ENCODE results near the gene VPS8. TPM values are rescaled to one million over a fixed set of nuclear protein-coding genes. Genes with fewer than 3 reads are reported as not detected.

The VPS8 gene
- total RNA-seq, 6 experiments from 2014 or later = 26.8 to 34.8 (median 33.0) TPM

DNA sequence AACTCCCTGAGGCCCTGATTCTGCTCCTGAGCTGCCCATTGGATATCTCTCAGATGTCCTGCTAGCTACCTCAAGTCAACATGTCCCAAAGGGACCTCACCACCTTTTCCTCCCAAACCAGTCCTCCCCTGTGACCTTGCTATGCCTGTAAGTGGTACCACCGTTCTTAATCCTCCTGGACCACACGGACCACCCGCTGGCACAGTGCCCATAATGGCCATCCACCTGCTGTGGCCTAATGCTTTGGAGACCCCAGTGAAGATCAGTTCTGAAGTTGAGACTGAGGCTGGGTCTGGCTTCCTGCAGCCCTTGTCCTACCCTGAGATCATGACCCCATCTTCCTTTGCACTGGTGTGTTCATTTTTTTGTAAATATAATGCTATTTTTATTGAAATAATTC is 15.0 kb upstream of the VPS8 start:
- Mint-ChIP-seq H3K27ac (no peak overlapping the region), H3K9me3 (peaks cover 4% of the 10 kb centered on the region; the same call in 1 of the 2 replicates), H3K4me3 (no peak overlapping the region), H3K4me1 (ENCODE audit: low read depth) (peaks cover 25% of the 10 kb centered on the region), H3K27me3 (ENCODE audit: insufficient read depth) (peaks cover 8% of the 10 kb centered on the region), H3K36me3 (ENCODE audit: low read depth) (no peaks in the 10 kb centered on the region)
- no peak for DNase-seq
- TF ChIP-seq, protein P1, sequence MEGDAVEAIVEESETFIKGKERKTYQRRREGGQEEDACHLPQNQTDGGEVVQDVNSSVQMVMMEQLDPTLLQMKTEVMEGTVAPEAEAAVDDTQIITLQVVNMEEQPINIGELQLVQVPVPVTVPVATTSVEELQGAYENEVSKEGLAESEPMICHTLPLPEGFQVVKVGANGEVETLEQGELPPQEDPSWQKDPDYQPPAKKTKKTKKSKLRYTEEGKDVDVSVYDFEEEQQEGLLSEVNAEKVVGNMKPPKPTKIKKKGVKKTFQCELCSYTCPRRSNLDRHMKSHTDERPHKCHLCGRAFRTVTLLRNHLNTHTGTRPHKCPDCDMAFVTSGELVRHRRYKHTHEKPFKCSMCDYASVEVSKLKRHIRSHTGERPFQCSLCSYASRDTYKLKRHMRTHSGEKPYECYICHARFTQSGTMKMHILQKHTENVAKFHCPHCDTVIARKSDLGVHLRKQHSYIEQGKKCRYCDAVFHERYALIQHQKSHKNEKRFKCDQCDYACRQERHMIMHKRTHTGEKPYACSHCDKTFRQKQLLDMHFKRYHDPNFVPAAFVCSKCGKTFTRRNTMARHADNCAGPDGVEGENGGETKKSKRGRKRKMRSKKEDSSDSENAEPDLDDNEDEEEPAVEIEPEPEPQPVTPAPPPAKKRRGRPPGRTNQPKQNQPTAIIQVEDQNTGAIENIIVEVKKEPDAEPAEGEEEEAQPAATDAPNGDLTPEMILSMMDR (IDR thresholded peaks at IDR 0.05) = no peak

DNA sequence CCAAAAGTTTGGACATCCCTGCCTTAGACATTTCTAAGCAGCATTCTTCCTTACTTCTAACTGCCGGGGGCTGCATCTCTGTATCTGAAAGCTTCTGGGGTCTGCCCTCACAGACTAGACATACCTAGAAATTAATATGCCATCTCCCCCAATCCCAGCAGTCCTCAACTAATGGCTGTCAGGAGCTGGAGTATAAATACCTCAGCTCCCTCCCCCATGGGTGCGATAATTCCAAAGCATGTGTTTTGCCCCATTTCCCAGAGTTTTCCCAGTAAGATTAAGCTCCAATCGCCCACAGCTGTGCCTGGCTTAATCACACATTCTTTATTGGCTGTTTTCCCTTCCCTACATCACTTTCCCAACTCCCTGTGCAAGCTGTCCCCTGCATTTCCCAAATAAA is 13.8 kb upstream of the VPS8 start:
- H3K36me3 Mint-ChIP-seq (ENCODE audit: low read depth) = no peaks in the 10 kb centered on the region
- H3K4me1 Mint-ChIP-seq (ENCODE audit: low read depth) = peaks cover 25% of the 10 kb centered on the region
- no peak overlapping the region for H3K27ac Mint-ChIP-seq
- TF ChIP-seq, protein P1 (IDR thresholded peaks at IDR 0.05) = no peak
- DNase-seq = no peak
- peaks cover 4% of the 10 kb centered on the region; the same call in 1 of the 2 replicates for H3K9me3 Mint-ChIP-seq
- peaks cover 8% of the 10 kb centered on the region for H3K27me3 Mint-ChIP-seq (ENCODE audit: insufficient read depth)
- no peak overlapping the region for H3K4me3 Mint-ChIP-seq

DNA sequence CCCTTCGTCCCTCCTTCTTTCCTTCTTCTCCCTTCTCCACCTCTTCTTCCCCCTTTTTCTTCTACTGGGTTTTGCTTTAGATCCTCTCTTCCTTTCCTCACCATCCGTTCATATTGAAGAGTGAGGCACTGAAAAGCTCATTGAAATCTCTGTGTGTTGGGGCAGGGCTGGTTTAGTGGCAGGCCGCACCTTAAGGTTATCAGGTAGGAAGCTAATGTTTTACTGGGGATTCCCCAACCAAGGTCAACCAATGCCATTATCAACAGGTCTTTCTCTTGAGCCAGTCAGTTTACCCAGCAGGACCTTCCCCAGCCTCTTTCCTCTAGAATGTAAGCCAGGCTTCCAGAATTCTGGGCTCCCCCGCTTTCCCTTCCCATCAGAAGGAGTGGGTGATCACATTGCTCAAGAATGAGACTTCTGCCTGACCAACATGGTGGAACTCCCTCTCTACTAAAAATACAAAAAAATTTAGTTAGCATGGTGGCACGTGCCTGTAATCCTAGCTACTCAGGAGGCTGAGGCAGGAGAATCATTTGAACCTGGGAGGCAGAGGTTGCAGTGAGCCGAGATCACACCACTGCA is 11.5 kb upstream of the VPS8 start:
- TF ChIP-seq, protein P1 (IDR thresholded peaks at IDR 0.05) = no peak
- no peaks in the 10 kb centered on the region for H3K36me3 Mint-ChIP-seq (ENCODE audit: low read depth)
- H3K27ac Mint-ChIP-seq = no peak overlapping the region
- H3K4me3 Mint-ChIP-seq = no peak overlapping the region
- DNase-seq = no peak
- H3K27me3 Mint-ChIP-seq (ENCODE audit: insufficient read depth) = peaks cover 7% of the 10 kb centered on the region
- peaks cover 26% of the 10 kb centered on the region for H3K4me1 Mint-ChIP-seq (ENCODE audit: low read depth)
- peaks cover 4% of the 10 kb centered on the region; the same call in 1 of the 2 replicates for H3K9me3 Mint-ChIP-seq

DNA sequence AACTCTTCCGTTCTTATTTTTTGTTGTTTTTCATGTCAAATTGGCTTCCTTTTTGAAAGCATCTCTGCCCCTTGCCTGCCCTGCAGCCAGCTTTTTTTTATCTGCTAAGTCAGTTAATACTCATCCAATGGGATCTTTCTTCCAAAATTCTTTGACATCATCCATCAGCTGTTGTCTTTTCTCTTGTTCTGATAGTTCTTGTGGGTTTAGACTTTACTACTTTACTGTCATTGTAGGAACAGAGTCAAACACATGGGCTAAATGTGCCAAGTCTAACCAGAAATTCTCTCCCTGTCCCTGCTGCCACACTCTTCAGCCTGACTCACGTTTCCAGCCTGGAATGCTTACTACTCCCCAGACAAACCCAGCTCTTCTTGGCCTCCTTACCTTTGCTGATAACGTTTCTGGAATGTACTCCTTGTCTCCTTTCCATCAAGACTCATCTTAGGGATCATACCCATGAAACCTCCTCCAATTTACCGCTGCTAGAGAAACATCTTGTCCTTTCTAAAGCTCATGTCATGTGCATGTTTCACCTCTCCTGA is 10.7 kb upstream of the VPS8 start:
- Mint-ChIP-seq H3K9me3 (peaks cover 4% of the 10 kb centered on the region; the same call in 1 of the 2 replicates), H3K27me3 (ENCODE audit: insufficient read depth) (peaks cover 7% of the 10 kb centered on the region), H3K36me3 (ENCODE audit: low read depth) (no peaks in the 10 kb centered on the region), H3K4me3 (no peak overlapping the region), H3K4me1 (ENCODE audit: low read depth) (peaks cover 30% of the 10 kb centered on the region), H3K27ac (no peak overlapping the region)
- TF ChIP-seq, protein P1 (IDR thresholded peaks at IDR 0.05) = no peak
- no peak for DNase-seq

DNA sequence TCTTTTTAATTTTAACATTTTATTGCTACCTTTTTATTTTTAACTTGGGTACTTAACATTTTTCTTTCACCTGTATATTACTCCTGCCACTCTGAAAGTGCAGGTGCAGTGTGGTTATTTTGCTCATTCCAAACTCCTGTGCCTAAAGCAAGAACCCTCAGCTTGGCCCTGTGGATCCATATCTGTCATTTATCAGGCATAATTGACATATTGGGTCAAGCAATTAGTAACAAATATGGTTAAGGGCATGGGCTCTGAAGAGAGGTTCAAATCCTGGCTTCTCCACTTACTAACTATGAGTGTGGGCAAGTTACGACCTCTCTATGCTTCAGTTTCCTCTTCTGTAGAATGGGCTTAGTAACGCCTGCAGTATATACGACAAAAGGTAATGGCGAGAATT is 9.8 kb upstream of the VPS8 start:
- TF ChIP-seq, protein P1 (IDR thresholded peaks at IDR 0.05) = no peak
- H3K27me3 Mint-ChIP-seq (ENCODE audit: insufficient read depth) = peaks cover 7% of the 10 kb centered on the region
- no peak for DNase-seq
- peaks cover 31% of the 10 kb centered on the region for H3K4me1 Mint-ChIP-seq (ENCODE audit: low read depth)
- no peak overlapping the region for H3K27ac Mint-ChIP-seq
- no peaks in the 10 kb centered on the region for H3K36me3 Mint-ChIP-seq (ENCODE audit: low read depth)
- H3K9me3 Mint-ChIP-seq = peaks cover 4% of the 10 kb centered on the region; the same call in 1 of the 2 replicates
- no peak overlapping the region for H3K4me3 Mint-ChIP-seq
